Activated CD8-positive, alpha-beta T cell treated with anti-CD3 and anti-CD28 coated beads, Interleukin-2, amount 10 ng/mL, durations not matched to agents 7 days and 5 days (primary cell): Measurements from ENCODE around the gene GLIPR1L2. TPM values are rescaled to one million over a fixed set of nuclear protein-coding genes. Genes with fewer than 3 reads are reported as not detected.
"Not testable (repeated sequence)": the region's sequence is repeated elsewhere in the genome, so short reads cannot be mapped to it uniquely, and the experiment has no call there.

Experiments
- ATAC-seq: fragments of 150-1000 bp; cut with Tn5 transposase; one replicate; pipeline ENCODE4 v1.10.0; 2021; ENCODE audit warnings: moderate library complexity
- CTCF ChIA-PET: fragments of 350-600 bp; sonication (Branson Sonifier 250); formaldehyde crosslinking; loops from one replicate; lab custom pipeline; 2021; ENCODE audit warnings: antibody characterized with exemption; lab: Charles Lee
- POLR2A ChIA-PET: fragments of 350-600 bp; sonication (Branson Sonifier 250); formaldehyde crosslinking; loops from one replicate; lab custom pipeline; 2021; ENCODE audit warnings: antibody characterized with exemption; lab: Charles Lee
- DNase-seq: peaks from one replicate; pipeline ENCODE4 v3.0.0-alpha.2; 2020
- H3K27ac Mint-ChIP-seq: one replicate; pipeline ENCODE4 v1.8.0; 2021; ENCODE audit warnings: mild to moderate bottlenecking, mixed read lengths
- H3K27me3 Mint-ChIP-seq: one replicate; pipeline ENCODE4 v1.8.0; 2021; ENCODE audit warnings: low read depth, mixed read lengths
- H3K36me3 Mint-ChIP-seq: one replicate; pipeline ENCODE4 v1.8.0; 2021; ENCODE audit warnings: low read depth, mixed read lengths
- H3K4me1 Mint-ChIP-seq: one replicate; pipeline ENCODE4 v1.8.0; 2021; ENCODE audit warnings: low read depth, mixed read lengths
- H3K4me3 Mint-ChIP-seq: one replicate; pipeline ENCODE4 v1.8.0; 2021; ENCODE audit warnings: mild to moderate bottlenecking, mixed read lengths
- H3K9me3 Mint-ChIP-seq: one replicate; pipeline ENCODE4 v1.8.0; 2022; ENCODE audit warnings: mixed read lengths; ENCODE audit not compliant: insufficient read depth
- total RNA-seq, 2 experiments: library from RNA; stranded (reverse); gene quantifications; one replicate each; pipeline ENCODE4 v1.2.3, GENCODE V29; 2021

GLIPR1L2 gene
- not detected for total RNA-seq

DNA sequence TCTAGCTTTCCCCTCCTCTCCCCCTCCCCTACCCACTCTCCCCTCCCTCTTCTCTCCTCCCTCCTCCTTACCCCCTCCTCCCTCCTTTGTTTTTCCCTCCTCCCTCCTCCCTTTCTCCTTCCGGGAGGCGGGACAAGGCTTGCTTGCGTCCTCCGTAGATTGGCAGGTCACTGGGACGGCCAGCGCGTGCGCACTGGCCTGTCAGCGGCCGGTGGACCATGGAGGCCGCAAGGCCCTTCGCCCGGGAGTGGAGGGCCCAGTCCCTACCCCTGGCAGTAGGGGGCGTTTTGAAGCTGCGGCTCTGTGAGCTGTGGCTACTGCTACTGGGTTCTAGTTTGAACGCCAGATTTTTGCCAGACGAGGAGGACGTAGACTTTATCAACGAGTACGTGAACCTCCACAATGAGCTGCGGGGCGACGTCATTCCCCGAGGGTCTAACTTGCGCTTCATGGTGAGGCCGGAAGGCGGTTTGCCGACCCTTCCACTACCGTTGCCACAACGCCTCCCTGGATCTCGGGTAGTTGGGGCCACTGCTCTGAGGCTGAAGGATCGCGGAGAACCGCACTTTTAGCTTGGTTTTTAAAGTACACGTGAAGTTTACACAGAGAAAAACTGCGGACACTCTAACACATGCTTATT lies at the start of gene GLIPR1L2:
Gene GLIPR1L2 (plus strand): TSS at position 191 of the 640 bp plus-strand sequence. CDS start 28 bp downstream, at position 219.
- Mint-ChIP-seq H3K27me3 (no peaks in the 10 kb centered on the region), H3K4me3 (peak within 1 kb of the TSS; percentile 82), H3K27ac (peak within 1 kb of the TSS; percentile 90), H3K9me3 (no peaks in the 10 kb centered on the region), H3K4me1 (peaks cover 35% of the 10 kb centered on the region), H3K36me3 (no peaks in the 10 kb centered on the region)
- ChIA-PET POLR2A (interaction anchor here (0.5 to 1.6 kb wide), 8 partner anchors 17 to 643 kb away, joined by 3 to 9 read pairs (median 4); partner anchors contain the start of genes GLIPR1 and GLIPR1L1), CTCF (interaction anchor here (0.6 to 4.8 kb wide), 24 partner anchors 13 to 136 kb away, joined by 3 to 62 read pairs (median 5); partner anchors contain the start of genes GLIPR1, GLIPR1L1 and KRR1)
- ATAC-seq = peak; percentile 98
- peak; percentile 92 for DNase-seq

DNA sequence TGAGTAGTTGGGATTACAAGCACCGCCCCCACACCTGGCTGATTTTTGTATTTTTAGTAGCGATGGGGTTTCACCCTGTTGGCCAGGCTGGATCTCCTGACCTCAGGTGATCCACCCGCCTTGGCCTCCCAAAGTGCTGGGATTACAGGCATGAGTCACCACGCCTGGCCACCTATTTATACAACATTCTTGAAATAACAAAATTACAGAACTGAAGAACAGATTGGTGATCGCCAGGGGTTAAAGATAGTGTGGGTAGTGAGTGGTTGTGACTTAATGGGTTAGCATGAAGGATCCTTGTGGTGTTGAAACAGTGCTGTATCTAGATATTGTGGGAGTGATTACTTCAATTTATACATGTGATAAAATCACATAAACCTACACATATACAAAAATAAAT lies 49.0 kb upstream of the GLIPR1L2 start:
- peaks cover 20% of the 10 kb centered on the region for H3K4me1 Mint-ChIP-seq
- CTCF ChIA-PET = no interaction called here
- no peak for ATAC-seq
- H3K27ac Mint-ChIP-seq = no peak overlapping the region
- POLR2A ChIA-PET = no interaction called here
- H3K36me3 Mint-ChIP-seq = no peaks in the 10 kb centered on the region
- H3K27me3 Mint-ChIP-seq = peaks cover 5% of the 10 kb centered on the region
- peaks cover 2% of the 10 kb centered on the region for H3K9me3 Mint-ChIP-seq
- no peak overlapping the region for H3K4me3 Mint-ChIP-seq
- DNase-seq = no peak

DNA sequence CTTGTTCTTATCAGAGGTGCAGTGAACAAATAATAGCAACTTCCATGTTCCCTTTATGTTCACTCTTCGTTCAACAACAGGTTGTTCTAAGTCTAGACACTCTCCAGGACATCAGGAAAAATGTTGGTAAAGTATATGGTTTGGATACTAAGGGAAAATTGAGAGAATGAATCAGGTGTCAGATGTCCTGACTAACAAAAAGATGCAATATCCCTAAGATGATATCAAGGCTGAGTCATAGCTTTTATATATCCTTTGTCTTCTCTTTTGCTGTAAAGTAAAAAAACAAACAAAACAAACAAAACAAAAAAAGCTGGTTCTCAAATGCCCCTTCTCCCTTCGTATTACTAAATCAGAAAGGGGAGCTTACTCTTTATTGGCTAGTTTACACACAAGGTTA lies 45.4 kb upstream of the GLIPR1L2 start:
- CTCF ChIA-PET = interaction anchor here (1.4 to 2.4 kb wide), 2 partner anchors 12 to 687 kb away, joined by 4 to 10 read pairs; partner anchors contain the start of gene GLIPR1L1
- Mint-ChIP-seq H3K4me3 (no peak overlapping the region), H3K27me3 (peaks cover 5% of the 10 kb centered on the region), H3K27ac (no peak overlapping the region), H3K36me3 (no peaks in the 10 kb centered on the region), H3K4me1 (peaks cover 11% of the 10 kb centered on the region), H3K9me3 (peaks cover 4% of the 10 kb centered on the region)
- DNase-seq (no peak), ATAC-seq (no peak)
- POLR2A ChIA-PET = no interaction called here

DNA sequence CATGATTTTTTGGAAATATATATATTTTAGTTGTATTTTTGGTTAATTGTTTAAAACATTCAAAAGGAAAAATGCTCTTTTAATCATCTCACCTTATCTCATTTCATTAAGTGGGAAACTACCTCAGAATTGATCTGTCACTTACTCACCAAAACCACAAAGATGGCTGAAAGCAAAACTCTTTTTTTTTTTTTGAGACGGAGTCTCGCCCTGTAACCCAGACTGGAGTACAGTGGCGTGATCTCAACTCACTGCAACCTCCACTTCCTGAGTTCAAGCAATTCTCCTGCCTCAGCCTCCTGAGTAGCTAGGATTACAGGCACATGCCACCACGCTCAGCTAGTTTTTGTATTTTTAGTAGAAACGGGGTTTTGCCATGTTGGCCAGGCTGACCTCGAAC lies 44.7 kb upstream of the GLIPR1L2 start:
- DNase-seq, H3K27me3 Mint-ChIP-seq, H3K4me3 Mint-ChIP-seq, ATAC-seq, H3K36me3 Mint-ChIP-seq, H3K9me3 Mint-ChIP-seq, POLR2A ChIA-PET: not testable (repeated sequence)
- peak overlapping the region; percentile 3 for H3K27ac Mint-ChIP-seq
- CTCF ChIA-PET = interaction anchor here (0.9 to 2.4 kb wide), 3 partner anchors 10 to 686 kb away, joined by 3 to 10 read pairs (median 4); partner anchors contain the start of gene GLIPR1L1
- peaks cover 16% of the 10 kb centered on the region for H3K4me1 Mint-ChIP-seq

DNA sequence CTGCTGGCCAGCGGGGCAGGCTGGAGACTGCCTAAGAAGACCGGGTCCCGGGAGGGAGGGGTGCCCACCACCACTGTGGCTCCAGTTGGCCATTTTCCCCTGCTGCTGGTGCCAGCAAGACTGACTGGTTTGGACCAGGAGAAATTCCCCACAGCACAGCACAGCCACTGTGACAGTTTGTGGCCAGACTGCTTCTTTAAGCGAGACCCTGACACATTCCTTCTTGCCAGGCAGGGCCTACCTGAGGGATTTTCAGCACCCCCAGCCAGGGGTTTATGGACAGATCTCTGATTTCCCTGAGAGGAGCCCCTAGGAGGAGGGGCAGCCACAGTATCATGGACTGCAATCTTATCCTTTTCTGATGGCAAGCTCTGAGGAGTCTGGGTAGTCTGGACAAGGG lies 40.9 kb upstream of the GLIPR1L2 start:
- ATAC-seq = no peak
- H3K27ac Mint-ChIP-seq = no peak overlapping the region
- no peak overlapping the region for H3K4me3 Mint-ChIP-seq

DNA sequence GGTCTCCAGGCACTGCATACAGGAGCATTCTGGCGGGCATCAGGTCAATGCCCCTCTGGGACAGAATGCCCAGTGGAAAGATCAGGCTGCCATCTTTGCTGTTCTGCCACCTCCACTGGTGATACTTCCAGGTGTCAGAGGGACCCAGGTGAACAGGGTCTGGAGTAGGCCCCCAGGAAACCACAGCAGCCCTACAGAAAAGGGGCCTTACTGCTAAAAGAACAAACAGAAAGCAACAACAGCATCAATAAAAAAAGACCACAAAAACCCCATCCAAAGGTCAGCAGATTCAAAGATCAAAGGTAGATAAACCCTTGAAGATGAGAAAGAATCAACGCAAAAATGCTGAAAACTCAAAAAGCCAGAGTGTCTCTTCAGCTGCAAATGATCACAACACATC lies 40.5 kb upstream of the GLIPR1L2 start:
- peaks cover 33% of the 10 kb centered on the region for H3K9me3 Mint-ChIP-seq
- H3K4me1 Mint-ChIP-seq = peaks cover 16% of the 10 kb centered on the region
- CTCF ChIA-PET = interaction anchor here (0.7 to 0.9 kb wide), 2 partner anchors 16 to 134 kb away, joined by 3 read pairs; partner anchors contain the start of gene GLIPR1L1
- no peak overlapping the region for H3K27ac Mint-ChIP-seq
- ATAC-seq (no peak), DNase-seq (no peak)
- no peaks in the 10 kb centered on the region for H3K27me3 Mint-ChIP-seq
- H3K36me3 Mint-ChIP-seq = peaks cover 3% of the 10 kb centered on the region
- no peak overlapping the region for H3K4me3 Mint-ChIP-seq
- POLR2A ChIA-PET = no interaction called here

More for the DNA sequence above, 40.9 kb upstream of the GLIPR1L2 start:
- Mint-ChIP-seq H3K9me3 (peaks cover 28% of the 10 kb centered on the region), H3K27me3 (no peaks in the 10 kb centered on the region), H3K36me3 (peaks cover 3% of the 10 kb centered on the region), H3K4me1 (peaks cover 16% of the 10 kb centered on the region)
- ChIA-PET CTCF (no interaction called here), POLR2A (no interaction called here)
- no peak for DNase-seq

DNA sequence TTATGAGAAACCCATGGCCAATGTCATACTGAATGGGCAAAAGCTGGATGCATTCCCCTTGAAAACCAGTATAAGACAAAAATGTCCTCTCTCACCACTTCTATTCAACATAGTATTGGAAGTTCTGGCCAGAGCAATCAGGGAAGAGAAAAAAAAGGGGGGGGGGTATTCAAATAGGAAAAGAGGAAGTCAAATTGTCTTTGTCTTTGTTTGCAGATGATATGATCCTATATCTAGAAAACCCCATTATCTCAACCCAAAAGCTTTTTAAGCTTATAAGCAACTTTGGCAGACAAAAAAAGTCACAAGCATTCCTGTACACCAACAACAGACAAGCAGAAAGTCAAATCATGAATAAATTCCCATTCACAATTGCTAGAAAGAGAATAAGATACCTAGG lies 36.9 kb upstream of the GLIPR1L2 start:
- ChIA-PET CTCF (no interaction called here), POLR2A (no interaction called here)
- Mint-ChIP-seq H3K9me3 (peaks cover 32% of the 10 kb centered on the region), H3K4me1 (peaks cover 8% of the 10 kb centered on the region), H3K27ac (no peak overlapping the region), H3K36me3 (peaks cover 3% of the 10 kb centered on the region), H3K27me3 (no peaks in the 10 kb centered on the region), H3K4me3 (no peak overlapping the region)
- DNase-seq (no peak), ATAC-seq (no peak)

DNA sequence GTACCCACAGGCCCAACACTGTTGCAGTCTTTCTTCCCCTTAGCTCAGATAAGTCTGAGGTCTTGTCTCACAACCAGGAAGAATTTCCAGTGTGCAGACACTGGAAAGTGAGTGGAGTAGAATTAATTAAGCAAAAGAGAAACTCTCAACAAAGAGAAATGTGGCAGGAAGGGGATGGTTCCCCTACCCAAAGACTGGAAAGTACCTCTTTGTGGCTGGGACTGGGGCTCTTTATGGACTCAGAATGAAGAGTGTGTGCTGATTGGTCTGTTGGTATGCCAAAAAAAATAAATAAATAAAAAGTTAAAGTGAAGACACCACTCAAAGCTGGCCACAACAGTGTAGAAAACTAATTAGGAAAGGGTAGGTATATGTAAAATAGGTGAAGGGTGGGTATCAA lies 30.0 kb upstream of the GLIPR1L2 start:
- ATAC-seq (no peak), DNase-seq (no peak)
- POLR2A ChIA-PET = no interaction called here
- H3K27ac Mint-ChIP-seq = no peak overlapping the region
- peaks cover 13% of the 10 kb centered on the region for H3K9me3 Mint-ChIP-seq
- peaks cover 12% of the 10 kb centered on the region for H3K4me1 Mint-ChIP-seq
- H3K4me3 Mint-ChIP-seq = no peak overlapping the region
- H3K36me3 Mint-ChIP-seq = peaks cover 4% of the 10 kb centered on the region
- CTCF ChIA-PET = interaction anchor here (1.4 kb wide), 1 partner anchor 26 kb away, joined by 5 read pairs; the partner anchor contains the start of gene GLIPR1L1
- no peaks in the 10 kb centered on the region for H3K27me3 Mint-ChIP-seq

DNA sequence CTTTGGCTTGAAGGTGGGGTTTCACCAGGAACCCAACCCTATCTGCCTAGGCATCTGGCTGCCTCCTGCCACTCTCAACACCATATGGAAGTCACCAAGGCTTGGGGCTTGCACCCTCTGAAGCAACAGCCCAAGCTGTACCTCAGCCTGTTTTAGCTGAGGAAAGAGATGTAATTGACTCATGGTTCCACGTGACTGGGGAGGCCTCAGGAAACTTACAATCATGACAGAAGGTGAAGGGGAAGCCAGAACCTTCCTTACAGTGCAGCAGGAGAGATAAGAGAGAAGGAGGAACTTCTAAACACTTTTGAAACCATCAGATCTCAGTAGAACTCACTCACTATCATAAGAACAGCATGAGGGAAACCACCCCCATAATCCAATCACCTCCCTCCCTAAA lies 29.5 kb upstream of the GLIPR1L2 start:
- DNase-seq (no peak), ATAC-seq (no peak)
- H3K27ac Mint-ChIP-seq = no peak overlapping the region
- H3K9me3 Mint-ChIP-seq = peaks cover 13% of the 10 kb centered on the region
- peaks cover 12% of the 10 kb centered on the region for H3K4me1 Mint-ChIP-seq
- ChIA-PET CTCF (interaction anchor here (1.4 kb wide), 1 partner anchor 27 kb away, joined by 5 read pairs; the partner anchor contains the start of gene GLIPR1L1), POLR2A (no interaction called here)
- no peak overlapping the region for H3K4me3 Mint-ChIP-seq
- peaks cover 4% of the 10 kb centered on the region for H3K36me3 Mint-ChIP-seq
- no peaks in the 10 kb centered on the region for H3K27me3 Mint-ChIP-seq

DNA sequence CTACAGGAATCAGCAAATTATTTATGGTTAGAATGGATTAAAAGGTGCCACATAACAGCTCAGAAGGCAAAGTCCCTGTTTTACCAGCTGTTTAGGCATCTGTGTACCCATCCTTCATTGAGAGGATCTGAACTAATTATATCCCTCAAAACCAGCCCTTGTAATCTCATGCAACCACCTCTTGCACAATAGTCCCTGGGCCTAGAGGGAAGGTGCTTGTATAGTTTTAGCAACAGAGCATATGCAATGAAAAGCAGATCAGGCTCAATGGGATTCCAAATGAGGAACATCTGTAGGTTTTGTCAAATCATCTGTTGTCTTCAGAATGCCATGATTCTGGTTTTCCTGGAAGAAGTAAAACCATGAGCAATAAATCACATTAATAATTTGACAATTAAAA lies 26.0 kb upstream of the GLIPR1L2 start:
- Mint-ChIP-seq H3K9me3 (peaks cover 13% of the 10 kb centered on the region), H3K36me3 (peaks cover 4% of the 10 kb centered on the region), H3K4me1 (peaks cover 14% of the 10 kb centered on the region), H3K27ac (no peak overlapping the region), H3K27me3 (no peaks in the 10 kb centered on the region), H3K4me3 (no peak overlapping the region)
- POLR2A ChIA-PET = no interaction called here
- ATAC-seq = no peak
- no peak for DNase-seq
- CTCF ChIA-PET = interaction anchor here (1.0 kb wide), 1 partner anchor 22 kb away, joined by 3 read pairs; no protein-coding TSS in a partner anchor

DNA sequence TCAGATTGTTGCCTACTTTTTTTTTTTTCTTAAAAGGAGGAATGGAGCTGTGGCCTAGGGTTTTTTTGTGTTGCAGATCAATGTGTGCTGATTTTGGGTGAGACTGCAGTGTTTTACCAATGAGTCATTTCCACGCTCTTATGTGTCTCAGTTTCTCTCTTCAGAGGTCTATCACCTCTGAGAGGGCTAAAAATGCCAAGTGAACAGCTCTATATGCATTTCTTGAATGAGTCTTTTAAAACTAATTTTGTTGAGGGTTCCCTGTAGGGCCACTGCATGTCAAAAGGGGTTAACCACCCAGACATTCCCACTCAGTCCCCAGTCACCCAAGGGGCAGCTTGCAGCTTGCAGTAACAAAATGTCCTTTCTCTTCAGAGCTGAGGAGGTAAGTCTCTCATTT lies 24.3 kb upstream of the GLIPR1L2 start:
- ATAC-seq (no peak), DNase-seq (no peak)
- Mint-ChIP-seq H3K4me1 (peaks cover 3% of the 10 kb centered on the region), H3K4me3 (no peak overlapping the region), H3K27ac (no peak overlapping the region), H3K36me3 (peaks cover 1% of the 10 kb centered on the region), H3K9me3 (peaks cover 3% of the 10 kb centered on the region), H3K27me3 (no peaks in the 10 kb centered on the region)
- CTCF ChIA-PET = interaction anchor here (1.0 kb wide), 1 partner anchor 32 kb away, joined by 3 read pairs; the partner anchor contains the start of gene GLIPR1L1
- POLR2A ChIA-PET = interaction anchor here (0.7 kb wide), 1 partner anchor 25 kb away, joined by 4 read pairs; no protein-coding TSS in a partner anchor

DNA sequence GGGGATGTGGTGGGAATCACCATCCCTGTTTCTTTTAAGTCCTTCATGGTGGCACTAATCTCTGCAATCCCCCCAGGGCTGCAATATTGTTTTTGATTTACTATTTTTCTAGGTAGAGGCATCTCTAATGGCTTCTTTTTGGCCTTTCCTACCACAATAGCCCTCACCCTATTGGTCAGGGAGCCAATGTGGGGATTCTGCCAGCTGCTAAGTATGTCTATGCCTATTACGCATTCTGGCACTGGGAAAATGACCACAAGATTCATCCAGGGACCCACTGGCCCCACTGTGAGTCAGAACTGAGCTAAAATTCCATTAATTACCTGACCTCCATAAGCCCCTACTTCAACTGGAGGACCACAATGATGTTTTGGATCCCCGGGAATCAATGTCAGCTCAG lies 15.9 kb upstream of the GLIPR1L2 start:
- ChIA-PET POLR2A (no interaction called here), CTCF (no interaction called here)
- no peak for ATAC-seq
- H3K4me3 Mint-ChIP-seq = no peak overlapping the region
- no peak overlapping the region for H3K27ac Mint-ChIP-seq
- H3K9me3 Mint-ChIP-seq = no peaks in the 10 kb centered on the region
- no peak for DNase-seq
- no peaks in the 10 kb centered on the region for H3K27me3 Mint-ChIP-seq
- H3K36me3 Mint-ChIP-seq = no peaks in the 10 kb centered on the region
- H3K4me1 Mint-ChIP-seq = peaks cover 2% of the 10 kb centered on the region
